HepG2 (cell line): ENCODE measurements around the gene LECT2. TPM values are rescaled to one million over a fixed set of nuclear protein-coding genes. Genes with fewer than 3 reads are reported as not detected.

Experiments
- ATAC-seq: fragments of 200-7000 bp; cut with Tn5 transposase; 3 replicates; pipeline ENCODE4 v1.9.1; 2020; ENCODE audit warnings: mild to moderate bottlenecking, moderate library complexity
- BruUV-seq: library from RNA; stranded (reverse); fragments of 400-500 nt; replicated peaks from 2 replicates; lab custom pipeline; 2021; lab: Mats Ljungman, UMichigan
- CTCF ChIA-PET: fragments of 300-600 bp; formaldehyde crosslinking; extraction: SDS; loops from one replicate; lab custom pipeline; 2021; ENCODE audit warnings: low total read pairs, inconsistent platforms, low intra/inter-chr PET ratio; lab: Yijun Ruan, JAX
- POLR2A ChIA-PET: fragments of 350-600 bp; sonication (Branson Sonifier 250); formaldehyde crosslinking; loops from one replicate; lab custom pipeline; 2020; ENCODE audit warnings: antibody characterized with exemption, inconsistent platforms; lab: Yijun Ruan, JAX
- DNase-seq: peaks from one replicate; pipeline ENCODE4 v3.0.0-alpha.2; 2015; ENCODE audit warnings: low spot score
- FAIRE-seq: peaks from 3 replicates; lab custom pipeline; 2011; peaks lifted over from hg19 to GRCh38; lab: Jason Lieb, UNC
- H2AFZ ChIP-seq: one replicate; pipeline ENCODE4 v1.6.1; 2011; ENCODE audit warnings: low read length, inconsistent platforms
- H3K27ac ChIP-seq: fragments of 300-600 bp; 3 replicates; pipeline ENCODE4 v1.8.0; 2011; ENCODE audit warnings: mixed run types, mild to moderate bottlenecking, mixed read lengths, low read length, inconsistent platforms; ENCODE audit not compliant: insufficient read depth; ENCODE audit errors: extremely low read length
- H3K27me3 ChIP-seq, 2 experiments: fragments of 200-600 bp in 1 of 2; 2 replicates in 1 of 2; 3 replicates in 1 of 2; pipeline versions ENCODE4 v1.6.0 to v1.8.0; 2011; ENCODE audit warnings: low read length in 2 of 2, mild to moderate bottlenecking in 2 of 2, moderate library complexity in 2 of 2, inconsistent platforms in 1 of 2; ENCODE audit not compliant: insufficient read depth in 2 of 2, control insufficient read depth in 1 of 2
- H3K36me3 ChIP-seq, 2 experiments: fragments of 200-600 bp in 1 of 2; replicated peaks in 1 of 2; 2 replicates in 1 of 2; 3 replicates in 1 of 2; pipeline versions ENCODE4 v1.5.1 to v1.8.0; 2011; ENCODE audit warnings: low read length in 2 of 2, inconsistent platforms in 1 of 2; ENCODE audit not compliant: insufficient read depth in 2 of 2, control insufficient read depth in 1 of 2
- H3K4me1 ChIP-seq: 2 replicates; pipeline ENCODE4 v1.5.1; 2012; ENCODE audit warnings: low read length, inconsistent platforms; ENCODE audit not compliant: insufficient read depth
- H3K4me2 ChIP-seq: 2 replicates; pipeline ENCODE4 v1.6.0; 2011; ENCODE audit warnings: low read depth, low read length, inconsistent platforms
- H3K4me3 ChIP-seq, 3 experiments: fragments of 200-600 bp in 1 of 3; sonication (generic), shearing (Covaris generic) in 1 of 3; replicated peaks in 1 of 3; 2 replicates each; pipeline ENCODE4 v1.5.1; 2011 to 2016; ENCODE audit warnings: low read length in 3 of 3, inconsistent platforms in 2 of 3, low read depth in 2 of 3, mild to moderate bottlenecking in 2 of 3, control low read depth in 1 of 3, mixed read lengths in 1 of 3; ENCODE audit not compliant: insufficient read depth in 1 of 3
- H3K79me2 ChIP-seq: one replicate; pipeline ENCODE4 v1.6.1; 2011; ENCODE audit warnings: low read length, inconsistent platforms; ENCODE audit not compliant: insufficient read depth
- H3K9ac ChIP-seq: 2 replicates; pipeline ENCODE4 v1.6.0; 2011; ENCODE audit warnings: mild to moderate bottlenecking, low read depth, low read length, inconsistent platforms; ENCODE audit not compliant: insufficient read depth
- H3K9me3 ChIP-seq: 2 replicates; pipeline ENCODE4 v1.5.1; 2012; ENCODE audit warnings: mild to moderate bottlenecking, low read length
- H4K20me1 ChIP-seq: 2 replicates; pipeline ENCODE4 v1.6.0; 2011; ENCODE audit warnings: inconsistent platforms, mild to moderate bottlenecking, low read length, moderate library complexity; ENCODE audit not compliant: insufficient read depth
- CREB1 ChIP-seq, 2 experiments: fragments of 450-650 bp in 1 of 2; IDR thresholded peaks; 2 replicates each; pipeline ENCODE4 v1.6.1; 2016 to 2017; ENCODE audit warnings: control low read depth in 1 of 2, mild to moderate bottlenecking in 1 of 2, missing compliant biosample characterization in 1 of 2, missing genetic modification characterization in 1 of 2
- HNRNPLL ChIP-seq: fragments of 200-400 bp; formaldehyde crosslinking; IDR thresholded peaks from 2 replicates; pipeline ENCODE4 v1.6.1; 2017; ENCODE audit warnings: mild to moderate bottlenecking, low read depth, low read length; ENCODE audit not compliant: poor library complexity, severe bottlenecking
- JUND ChIP-seq: sonication (generic); formaldehyde crosslinking; IDR thresholded peaks from 2 replicates; pipeline ENCODE4 v1.8.0; 2022; ENCODE audit warnings: mild to moderate bottlenecking, missing genetic modification reagents
- KLF11 ChIP-seq: IDR thresholded peaks from 2 replicates; pipeline ENCODE4 v1.6.1; 2016; ENCODE audit warnings: missing compliant biosample characterization
- MED1 ChIP-seq: sonication (generic); formaldehyde crosslinking; IDR thresholded peaks from 2 replicates; pipeline ENCODE4 v1.4.0; 2020; ENCODE audit warnings: missing genetic modification reagents
- NR2F2 ChIP-seq: IDR thresholded peaks from 2 replicates; pipeline ENCODE4 v1.6.1; 2012; ENCODE audit warnings: low read depth, inconsistent platforms, borderline replicate concordance
- RNF2 ChIP-seq: fragments of 450-650 bp; conservative IDR thresholded peaks from 2 replicates; pipeline ENCODE4 v1.6.1; 2016; ENCODE audit warnings: low read depth
- TRAFD1 ChIP-seq: sonication (generic); formaldehyde crosslinking; IDR thresholded peaks from 2 replicates; pipeline ENCODE4 v1.5.1; 2020; ENCODE audit warnings: missing genetic modification reagents, mild to moderate bottlenecking, borderline replicate concordance
- ZNF251 ChIP-seq: sonication (generic); formaldehyde crosslinking; IDR thresholded peaks from 2 replicates; pipeline ENCODE4 v1.9.0; 2021; ENCODE audit warnings: mild to moderate bottlenecking, missing genetic modification reagents
- ZNF780A ChIP-seq: sonication (generic); formaldehyde crosslinking; IDR thresholded peaks from 2 replicates; pipeline ENCODE4 v1.8.0; 2022; ENCODE audit warnings: mild to moderate bottlenecking, missing genetic modification reagents, moderate library complexity
- WGBS: methylation state at CpG from one replicate; pipeline ENCODE4 v1.1.6; 2017; ENCODE audit warnings: low lambda C conversion rate; 5-methylcytosine and 5-hydroxymethylcytosine counted together
- in situ Hi-C: cut with HindIII; loops from 2 replicates; pipeline ENCODE4 v1.10.0; 2017; ENCODE audit warnings: low pct_unique_long_range_greater_than_20kb; ENCODE audit not compliant: extremely low pct_ligation_motif_present
- intact Hi-C: fragments of 100-400 bp; cut with micrococcal nuclease; formaldehyde crosslinking; loops from one replicate; pipeline ENCODE4 v1.10.0; 2022; ENCODE audit not compliant: unreplicated experiment
- polyA plus RNA-seq, 8 experiments: library from polyadenylated mRNA; depleted of rRNA in 3 of 8; stranded (reverse) in 7 of 8; unstranded in 1 of 8; fragments of >200 nt; fragmentation: Illumina TruSeq in 4 of 8; extraction: Trizol in 4 of 8; gene quantifications; 2 replicates each; pipeline versions ENCODE4 v1.2.1 to v1.2.3, GENCODE V29; 2011 to 2016; ENCODE audit warnings: low read depth in 4 of 8, missing spikeins in 1 of 8, mixed read lengths in 1 of 8; ENCODE audit not compliant: insufficient read depth in 1 of 8
- total RNA-seq, 5 experiments: library from RNA; depleted of rRNA; stranded (reverse); fragments of >200 nt; fragmentation: Illumina TruSeq; extraction: Trizol; gene quantifications; 2 replicates each; pipeline ENCODE4 v1.2.3, GENCODE V29; 2016; ENCODE audit warnings: low read depth in 1 of 5
- TF ChIP-seq, protein P1 (sequence below), 2 experiments: sonication (generic) in 1 of 2; formaldehyde crosslinking in 1 of 2; IDR thresholded peaks; 2 replicates each; pipeline versions ENCODE4 v1.5.1 to v1.6.1; 2011 to 2020; ENCODE audit warnings: borderline replicate concordance in 1 of 2, low read depth in 1 of 2, low read length in 1 of 2, mild to moderate bottlenecking in 1 of 2, missing genetic modification reagents in 1 of 2, moderate library complexity in 1 of 2
- TF ChIP-seq, protein P2 (sequence below): sonication (generic); formaldehyde crosslinking; IDR thresholded peaks from 2 replicates; pipeline ENCODE4 v1.5.0; 2020; ENCODE audit warnings: missing genetic modification reagents
- TF ChIP-seq, protein P3 (sequence below): sonication (generic); formaldehyde crosslinking; IDR thresholded peaks from 2 replicates; pipeline ENCODE4 v1.4.0; 2020; ENCODE audit warnings: missing genetic modification reagents
- TF ChIP-seq, protein P4 (sequence below): sonication (generic); formaldehyde crosslinking; IDR thresholded peaks from 2 replicates; pipeline ENCODE4 v1.5.0; 2020; ENCODE audit warnings: mild to moderate bottlenecking, missing genetic modification reagents

Gene LECT2
- total and polyA plus RNA-seq, 2 of the 13 experiments (the other 11 are each of a cell fraction or from before 2014, with no cell fraction given) = not detected

DNA sequence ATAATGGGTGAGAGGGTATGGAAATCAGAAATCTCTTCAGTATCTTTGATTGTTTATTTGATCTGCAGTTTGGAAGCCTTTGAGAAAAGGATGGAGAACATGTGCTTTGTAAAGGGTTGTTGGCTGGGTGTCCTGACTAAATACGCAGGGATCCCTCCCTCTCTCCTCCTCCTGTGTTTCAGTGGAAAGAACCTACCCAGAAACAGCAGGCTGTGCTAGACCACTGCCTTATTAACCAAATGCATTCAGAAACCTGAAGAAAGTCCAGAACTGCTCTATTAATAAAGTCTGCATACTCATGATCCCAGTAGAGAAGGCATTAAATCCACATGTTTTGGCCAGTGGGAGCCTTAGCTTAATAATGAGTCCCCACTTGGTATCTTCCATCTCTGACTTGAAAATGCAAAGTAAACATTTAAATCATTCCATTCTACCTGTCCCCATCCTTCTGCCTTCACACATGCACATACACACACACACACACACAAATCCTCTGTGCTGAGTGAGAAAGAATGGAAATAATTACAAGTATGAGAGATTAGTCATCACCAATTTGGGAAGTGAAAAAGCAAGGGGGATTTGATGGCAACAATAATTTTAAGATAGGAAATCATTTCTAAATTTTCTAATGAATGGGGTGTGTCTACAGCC is 10.0 kb upstream of the LECT2 start:
- WGBS = 100% methylated on average over 1 of the region's 1 CpG
- Histone ChIP-seq H2AFZ (no peak overlapping the region), H3K27me3 (no peaks in the 10 kb centered on the region), H3K9ac (no peak overlapping the region), H3K4me1 (no peaks in the 10 kb centered on the region), H3K36me3 (no peaks in the 10 kb centered on the region), H3K79me2 (no peaks in the 10 kb centered on the region), H3K4me2 (no peak overlapping the region), H4K20me1 (no peaks in the 10 kb centered on the region), H3K9me3 (no peaks in the 10 kb centered on the region), H3K27ac (no peak overlapping the region), H3K4me3 (no peak overlapping the region)
- no TSS peak for BruUV-seq
- DNase-seq (no peak), FAIRE-seq (no peak), ATAC-seq (no peak)
- intact Hi-C loops (no loop called here), in situ Hi-C loops (no loop called here)
- ChIA-PET CTCF (no interaction called here), POLR2A (no interaction called here)
- TF ChIP-seq, protein P1, sequence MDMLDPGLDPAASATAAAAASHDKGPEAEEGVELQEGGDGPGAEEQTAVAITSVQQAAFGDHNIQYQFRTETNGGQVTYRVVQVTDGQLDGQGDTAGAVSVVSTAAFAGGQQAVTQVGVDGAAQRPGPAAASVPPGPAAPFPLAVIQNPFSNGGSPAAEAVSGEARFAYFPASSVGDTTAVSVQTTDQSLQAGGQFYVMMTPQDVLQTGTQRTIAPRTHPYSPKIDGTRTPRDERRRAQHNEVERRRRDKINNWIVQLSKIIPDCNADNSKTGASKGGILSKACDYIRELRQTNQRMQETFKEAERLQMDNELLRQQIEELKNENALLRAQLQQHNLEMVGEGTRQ (IDR thresholded peaks at IDR 0.05; ENCODE audit: low read depth, low read length) = no peak
- TF ChIP-seq, protein P1 (CRISPR knock-in tag; IDR thresholded peaks at IDR 0.05; ENCODE audit: borderline replicate concordance) = no peak
- TF ChIP-seq, protein P2, sequence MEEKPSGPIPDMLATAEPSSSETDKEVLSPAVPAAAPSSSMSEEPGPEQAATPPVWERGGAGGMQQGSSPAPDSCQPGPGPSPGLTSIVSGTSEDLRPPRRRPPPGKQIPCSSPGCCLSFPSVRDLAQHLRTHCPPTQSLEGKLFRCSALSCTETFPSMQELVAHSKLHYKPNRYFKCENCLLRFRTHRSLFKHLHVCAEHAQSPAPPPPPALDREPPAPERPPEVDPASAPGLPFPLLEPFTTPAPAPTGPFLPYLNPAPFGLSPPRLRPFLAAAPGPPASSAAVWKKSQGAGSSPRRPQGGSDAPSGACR (CRISPR knock-in tag) = no peak
- TF ChIP-seq CREB1 (IDR thresholded peaks at IDR 0.05) (no peak), CREB1 (CRISPR knock-in tag; IDR thresholded peaks at IDR 0.05) (no peak), ZNF251 (CRISPR knock-in tag) (no peak), JUND (CRISPR knock-in tag) (no peak), TRAFD1 (no peak), HNRNPLL (no peak), MED1 (CRISPR knock-in tag) (no peak), RNF2 (no peak), NR2F2 (no peak), KLF11 (CRISPR knock-in tag) (no peak), ZNF780A (CRISPR knock-in tag) (no peak)
- TF ChIP-seq, protein P3, sequence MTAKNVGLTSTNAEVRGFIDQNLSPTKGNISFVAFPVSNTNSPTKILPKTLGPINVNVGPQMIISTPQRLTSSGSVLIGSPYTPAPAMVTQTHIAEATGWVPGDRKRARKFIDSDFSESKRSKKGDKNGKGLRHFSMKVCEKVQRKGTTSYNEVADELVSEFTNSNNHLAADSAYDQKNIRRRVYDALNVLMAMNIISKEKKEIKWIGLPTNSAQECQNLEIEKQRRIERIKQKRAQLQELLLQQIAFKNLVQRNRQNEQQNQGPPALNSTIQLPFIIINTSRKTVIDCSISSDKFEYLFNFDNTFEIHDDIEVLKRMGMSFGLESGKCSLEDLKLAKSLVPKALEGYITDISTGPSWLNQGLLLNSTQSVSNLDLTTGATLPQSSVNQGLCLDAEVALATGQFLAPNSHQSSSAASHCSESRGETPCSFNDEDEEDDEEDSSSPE (CRISPR knock-in tag) = no peak
- TF ChIP-seq, protein P4, sequence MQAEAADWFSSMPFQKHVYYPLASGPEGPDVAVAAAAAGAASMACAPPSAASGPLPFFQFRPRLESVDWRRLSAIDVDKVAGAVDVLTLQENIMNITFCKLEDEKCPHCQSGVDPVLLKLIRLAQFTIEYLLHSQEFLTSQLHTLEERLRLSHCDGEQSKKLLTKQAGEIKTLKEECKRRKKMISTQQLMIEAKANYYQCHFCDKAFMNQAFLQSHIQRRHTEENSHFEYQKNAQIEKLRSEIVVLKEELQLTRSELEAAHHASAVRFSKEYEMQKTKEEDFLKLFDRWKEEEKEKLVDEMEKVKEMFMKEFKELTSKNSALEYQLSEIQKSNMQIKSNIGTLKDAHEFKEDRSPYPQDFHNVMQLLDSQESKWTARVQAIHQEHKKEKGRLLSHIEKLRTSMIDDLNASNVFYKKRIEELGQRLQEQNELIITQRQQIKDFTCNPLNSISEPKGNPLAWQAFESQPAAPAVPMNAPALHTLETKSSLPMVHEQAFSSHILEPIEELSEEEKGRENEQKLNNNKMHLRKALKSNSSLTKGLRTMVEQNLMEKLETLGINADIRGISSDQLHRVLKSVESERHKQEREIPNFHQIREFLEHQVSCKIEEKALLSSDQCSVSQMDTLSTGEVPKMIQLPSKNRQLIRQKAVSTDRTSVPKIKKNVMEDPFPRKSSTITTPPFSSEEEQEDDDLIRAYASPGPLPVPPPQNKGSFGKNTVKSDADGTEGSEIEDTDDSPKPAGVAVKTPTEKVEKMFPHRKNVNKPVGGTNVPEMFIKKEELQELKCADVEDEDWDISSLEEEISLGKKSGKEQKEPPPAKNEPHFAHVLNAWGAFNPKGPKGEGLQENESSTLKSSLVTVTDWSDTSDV = no peak
